Measurements from ENCODE around the gene MLYCD. TPM values are rescaled to one million over a fixed set of nuclear protein-coding genes. Genes with fewer than 3 reads are reported as not detected.

Gene MLYCD
- total and polyA plus RNA-seq, 10 of the 15 experiments (the other 5 are each of a cell fraction or from before 2014, with no cell fraction given): 0.21 to 3.7 (median 1.7) TPM

DNA sequence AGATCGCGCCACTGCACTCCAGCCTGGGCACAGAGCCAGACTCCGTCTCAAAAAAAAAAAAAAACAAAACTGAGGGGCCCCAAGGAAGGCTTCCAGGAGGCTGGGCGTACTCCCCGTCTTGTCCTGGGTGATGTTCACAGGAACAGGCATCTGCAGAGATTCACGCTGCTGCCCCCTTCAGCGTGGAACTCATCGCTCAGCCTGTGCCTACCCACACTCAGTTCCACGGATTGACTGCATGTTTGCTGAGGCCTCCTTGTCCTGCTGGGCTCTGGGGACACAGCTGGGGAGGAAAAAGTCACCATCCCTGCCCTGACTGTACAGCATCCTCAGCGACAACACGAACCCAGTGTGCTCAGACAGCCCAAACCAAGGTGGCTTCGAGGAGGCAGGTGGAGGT, 41.2 kb downstream of the MLYCD start:
- no peak overlapping the region for H3K4me2 ChIP-seq (ENCODE audit: control insufficient read depth, insufficient read depth)
- no TSS peak for BruUV-seq (replicated peaks)
- TF ChIP-seq NR2C1 (IDR thresholded peaks at IDR 0.05) (no peak), EP300 (IDR thresholded peaks at IDR 0.05; ENCODE audit: borderline replicate concordance in 1 of 2, control insufficient read depth in 1 of 2, low read depth in 2 of 2, low read length in 2 of 2) (no peak), STAT1 (conservative IDR thresholded peaks at IDR 0.05) (no peak), HDAC2 (IDR thresholded peaks at IDR 0.05) (no peak), ZBED1 (IDR thresholded peaks at IDR 0.05; ENCODE audit: borderline replicate concordance) (no peak), YY1 (IDR thresholded peaks at IDR 0.05; ENCODE audit: low read depth, low read length) (no peak), RUNX3 (IDR thresholded peaks at IDR 0.05; ENCODE audit: low read length) (no peak)
- in situ Hi-C loops (cut with MboI): no loop called here
- ChIA-PET SMC1A (ENCODE audit: uncharacterized antibody, unreplicated experiment) (no interaction called here), RAD21 (ENCODE audit: unreplicated experiment) (no interaction called here), CTCF (no interaction called here), POLR2A (no interaction called here)
- H3K9me3 ChIP-seq (replicated peaks; ENCODE audit: control insufficient read depth, insufficient read depth, low read length): no peaks in the 10 kb centered on the region
- H3K4me3 ChIP-seq: no peak overlapping the region
- no peak overlapping the region for H3K27ac ChIP-seq (ENCODE audit: control insufficient read depth, insufficient read depth)
- 59% methylated on average over 9 of the region's 12 CpGs for WGBS (ENCODE audit: insufficient coverage, insufficient replicate concordance, low lambda C conversion rate, missing lambda C conversion rate)
- intact Hi-C loops (cut with micrococcal nuclease; ENCODE audit: unreplicated experiment): no loop called here
- no peak overlapping the region for H2AFZ ChIP-seq (ENCODE audit: control insufficient read depth, low read depth, low read length)
- H3K4me1 ChIP-seq (ENCODE audit: control insufficient read depth, insufficient read depth, low read length): no peaks in the 10 kb centered on the region
- H3K79me2 ChIP-seq (ENCODE audit: control insufficient read depth, insufficient read depth, low read length): no peaks in the 10 kb centered on the region
- ATAC-seq (no peak), DNase-seq (ENCODE audit: low read depth, low spot score) (no peak), FAIRE-seq (no peak)
- no peaks in the 10 kb centered on the region; a peak in 1 of 4 replicates for H3K27me3 ChIP-seq (replicated peaks in 1 of 2; ENCODE audit: control insufficient read depth in 2 of 2, insufficient read depth in 2 of 2, low read length in 1 of 2)
- no peaks in the 10 kb centered on the region for H4K20me1 ChIP-seq (ENCODE audit: control insufficient read depth, insufficient read depth)
- no peaks in the 10 kb centered on the region for H3K36me3 ChIP-seq (ENCODE audit: control insufficient read depth in 2 of 2, insufficient read depth in 2 of 2, low read length in 1 of 2)
- H3K9ac ChIP-seq (ENCODE audit: control insufficient read depth, insufficient read depth, low read length): no peak overlapping the region

DNA sequence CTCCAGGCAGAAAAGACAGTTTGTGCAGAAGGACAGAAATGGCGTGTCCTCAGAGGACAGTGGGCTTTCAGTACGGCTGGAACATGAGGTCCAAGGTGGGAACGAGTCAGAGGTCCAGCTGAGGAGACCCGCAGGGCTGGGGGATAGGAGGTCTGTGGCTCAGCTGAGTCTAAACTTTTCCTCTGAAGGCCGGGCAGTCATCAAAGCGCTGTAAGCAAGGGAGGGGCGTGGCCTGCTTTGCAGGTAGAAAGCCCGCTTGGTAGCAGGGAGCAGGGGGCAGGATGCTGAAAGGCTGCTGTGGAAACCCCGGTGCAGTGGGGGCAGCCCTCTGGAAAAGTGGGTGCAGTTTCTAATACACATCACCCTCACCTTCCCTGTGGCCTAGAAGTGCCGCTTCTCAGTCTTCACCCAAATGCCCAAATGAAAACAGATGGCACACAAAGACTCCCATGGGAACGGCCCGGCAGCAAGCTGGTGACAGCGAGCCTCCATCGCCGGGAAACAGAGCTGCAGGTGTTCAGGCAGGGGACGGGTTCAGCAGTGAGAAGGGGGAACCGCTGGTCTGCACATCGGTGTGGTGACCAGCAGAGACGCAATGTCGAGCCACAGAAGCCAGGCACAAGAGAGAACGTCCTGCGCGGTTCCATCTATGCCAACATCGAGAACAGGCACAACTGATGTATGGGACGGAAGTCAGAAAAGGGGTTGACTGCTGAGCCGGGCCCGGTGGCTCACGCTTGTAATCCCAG, 41.9 kb downstream of the MLYCD start:
- ATAC-seq (no peak), DNase-seq (ENCODE audit: low read depth, low spot score) (no peak), FAIRE-seq (no peak)
- ChIA-PET POLR2A (no interaction called here), RAD21 (ENCODE audit: unreplicated experiment) (no interaction called here), SMC1A (ENCODE audit: uncharacterized antibody, unreplicated experiment) (no interaction called here), CTCF (no interaction called here)
- H3K27me3 ChIP-seq (replicated peaks in 1 of 2; ENCODE audit: control insufficient read depth in 2 of 2, insufficient read depth in 2 of 2, low read length in 1 of 2): no peaks in the 10 kb centered on the region; a peak in 1 of 4 replicates
- no peak overlapping the region for H2AFZ ChIP-seq (ENCODE audit: control insufficient read depth, low read depth, low read length)
- TF ChIP-seq GATAD2B (conservative IDR thresholded peaks at IDR 0.05; ENCODE audit: low read depth): no peak
- TF ChIP-seq SREBF2 (IDR thresholded peaks at IDR 0.05; ENCODE audit: low read length): no peak
- TF ChIP-seq, protein P1, sequence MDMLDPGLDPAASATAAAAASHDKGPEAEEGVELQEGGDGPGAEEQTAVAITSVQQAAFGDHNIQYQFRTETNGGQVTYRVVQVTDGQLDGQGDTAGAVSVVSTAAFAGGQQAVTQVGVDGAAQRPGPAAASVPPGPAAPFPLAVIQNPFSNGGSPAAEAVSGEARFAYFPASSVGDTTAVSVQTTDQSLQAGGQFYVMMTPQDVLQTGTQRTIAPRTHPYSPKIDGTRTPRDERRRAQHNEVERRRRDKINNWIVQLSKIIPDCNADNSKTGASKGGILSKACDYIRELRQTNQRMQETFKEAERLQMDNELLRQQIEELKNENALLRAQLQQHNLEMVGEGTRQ (IDR thresholded peaks at IDR 0.05; ENCODE audit: borderline replicate concordance, low read depth, low read length): no peak
- TF ChIP-seq, protein P2, sequence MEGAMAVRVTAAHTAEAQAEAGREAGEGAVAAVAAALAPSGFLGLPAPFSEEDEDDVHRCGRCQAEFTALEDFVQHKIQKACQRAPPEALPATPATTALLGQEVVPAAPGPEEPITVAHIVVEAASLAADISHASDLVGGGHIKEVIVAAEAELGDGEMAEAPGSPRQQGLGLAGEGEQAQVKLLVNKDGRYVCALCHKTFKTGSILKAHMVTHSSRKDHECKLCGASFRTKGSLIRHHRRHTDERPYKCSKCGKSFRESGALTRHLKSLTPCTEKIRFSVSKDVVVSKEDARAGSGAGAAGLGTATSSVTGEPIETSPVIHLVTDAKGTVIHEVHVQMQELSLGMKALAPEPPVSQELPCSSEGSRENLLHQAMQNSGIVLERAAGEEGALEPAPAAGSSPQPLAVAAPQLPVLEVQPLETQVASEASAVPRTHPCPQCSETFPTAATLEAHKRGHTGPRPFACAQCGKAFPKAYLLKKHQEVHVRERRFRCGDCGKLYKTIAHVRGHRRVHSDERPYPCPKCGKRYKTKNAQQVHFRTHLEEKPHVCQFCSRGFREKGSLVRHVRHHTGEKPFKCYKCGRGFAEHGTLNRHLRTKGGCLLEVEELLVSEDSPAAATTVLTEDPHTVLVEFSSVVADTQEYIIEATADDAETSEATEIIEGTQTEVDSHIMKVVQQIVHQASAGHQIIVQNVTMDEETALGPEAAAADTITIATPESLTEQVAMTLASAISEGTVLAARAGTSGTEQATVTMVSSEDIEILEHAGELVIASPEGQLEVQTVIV (IDR thresholded peaks at IDR 0.05; ENCODE audit: borderline replicate concordance, partially characterized antibody): no peak
- TF ChIP-seq NR2C2 (IDR thresholded peaks at IDR 0.05; ENCODE audit: borderline replicate concordance, control insufficient read depth, insufficient read length, low read depth): no peak
- TF ChIP-seq POLR2AphosphoS5 (IDR thresholded peaks at IDR 0.05; ENCODE audit: low read length): no peak
- no peak for TF ChIP-seq CEBPB (IDR thresholded peaks at IDR 0.05; ENCODE audit: borderline replicate concordance in 1 of 2, low read depth in 2 of 2, low read length in 2 of 2)
- no peak for TF ChIP-seq ZBED1 (IDR thresholded peaks at IDR 0.05; ENCODE audit: borderline replicate concordance)
- H3K27ac ChIP-seq (ENCODE audit: control insufficient read depth, insufficient read depth): no peak overlapping the region
- H3K9me3 ChIP-seq (replicated peaks; ENCODE audit: control insufficient read depth, insufficient read depth, low read length): no peaks in the 10 kb centered on the region
- in situ Hi-C loops (cut with MboI) (no loop called here), intact Hi-C loops (cut with micrococcal nuclease; ENCODE audit: unreplicated experiment) (no loop called here)
- no peaks in the 10 kb centered on the region for H4K20me1 ChIP-seq (ENCODE audit: control insufficient read depth, insufficient read depth)
- 50% methylated on average over 26 of the region's 28 CpGs for WGBS (ENCODE audit: insufficient coverage, insufficient replicate concordance, low lambda C conversion rate, missing lambda C conversion rate)
- no peaks in the 10 kb centered on the region for H3K79me2 ChIP-seq (ENCODE audit: control insufficient read depth, insufficient read depth, low read length)
- no peaks in the 10 kb centered on the region for H3K4me1 ChIP-seq (ENCODE audit: control insufficient read depth, insufficient read depth, low read length)
- no TSS peak for BruUV-seq (replicated peaks)
- no peaks in the 10 kb centered on the region for H3K36me3 ChIP-seq (ENCODE audit: control insufficient read depth in 2 of 2, insufficient read depth in 2 of 2, low read length in 1 of 2)
- H3K4me3 ChIP-seq: no peak overlapping the region
- no peak overlapping the region for H3K4me2 ChIP-seq (ENCODE audit: control insufficient read depth, insufficient read depth)
- no peak overlapping the region for H3K9ac ChIP-seq (ENCODE audit: control insufficient read depth, insufficient read depth, low read length)

Data from GM12878 (cell line).